Measurements from ENCODE around the gene WASF2.

DNA sequence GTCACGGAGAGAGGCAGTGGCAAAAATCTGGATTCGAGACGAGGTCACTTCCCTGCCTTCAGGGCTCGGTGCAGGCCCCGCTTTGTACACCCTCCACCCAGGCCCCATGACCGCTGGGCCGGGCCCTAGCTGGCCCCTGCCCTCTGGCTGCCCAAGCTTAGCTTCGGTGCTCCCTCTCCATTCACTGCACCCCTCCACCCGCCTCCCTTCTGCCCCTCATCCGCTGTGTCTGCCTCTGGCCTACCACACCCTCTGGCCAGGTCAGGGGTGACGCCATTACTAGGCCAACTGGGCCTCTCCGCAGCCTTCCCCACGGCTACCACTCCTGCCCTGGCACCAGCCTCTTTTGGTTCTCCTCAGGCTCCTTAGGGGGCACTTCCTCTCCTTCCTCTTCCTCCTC, 106.3 kb downstream of the WASF2 start:
- TF ChIP-seq, protein P1, sequence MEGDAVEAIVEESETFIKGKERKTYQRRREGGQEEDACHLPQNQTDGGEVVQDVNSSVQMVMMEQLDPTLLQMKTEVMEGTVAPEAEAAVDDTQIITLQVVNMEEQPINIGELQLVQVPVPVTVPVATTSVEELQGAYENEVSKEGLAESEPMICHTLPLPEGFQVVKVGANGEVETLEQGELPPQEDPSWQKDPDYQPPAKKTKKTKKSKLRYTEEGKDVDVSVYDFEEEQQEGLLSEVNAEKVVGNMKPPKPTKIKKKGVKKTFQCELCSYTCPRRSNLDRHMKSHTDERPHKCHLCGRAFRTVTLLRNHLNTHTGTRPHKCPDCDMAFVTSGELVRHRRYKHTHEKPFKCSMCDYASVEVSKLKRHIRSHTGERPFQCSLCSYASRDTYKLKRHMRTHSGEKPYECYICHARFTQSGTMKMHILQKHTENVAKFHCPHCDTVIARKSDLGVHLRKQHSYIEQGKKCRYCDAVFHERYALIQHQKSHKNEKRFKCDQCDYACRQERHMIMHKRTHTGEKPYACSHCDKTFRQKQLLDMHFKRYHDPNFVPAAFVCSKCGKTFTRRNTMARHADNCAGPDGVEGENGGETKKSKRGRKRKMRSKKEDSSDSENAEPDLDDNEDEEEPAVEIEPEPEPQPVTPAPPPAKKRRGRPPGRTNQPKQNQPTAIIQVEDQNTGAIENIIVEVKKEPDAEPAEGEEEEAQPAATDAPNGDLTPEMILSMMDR (IDR thresholded peaks at IDR 0.05): no peak
- TF ChIP-seq POLR2AphosphoS5 (IDR thresholded peaks at IDR 0.05): no peak
- TF ChIP-seq POLR2A (IDR thresholded peaks at IDR 0.05): no peak
- no peak for TF ChIP-seq EP300 (IDR thresholded peaks at IDR 0.05)
